ENCODE results near the gene SCARB1.

SCARB1 gene

DNA sequence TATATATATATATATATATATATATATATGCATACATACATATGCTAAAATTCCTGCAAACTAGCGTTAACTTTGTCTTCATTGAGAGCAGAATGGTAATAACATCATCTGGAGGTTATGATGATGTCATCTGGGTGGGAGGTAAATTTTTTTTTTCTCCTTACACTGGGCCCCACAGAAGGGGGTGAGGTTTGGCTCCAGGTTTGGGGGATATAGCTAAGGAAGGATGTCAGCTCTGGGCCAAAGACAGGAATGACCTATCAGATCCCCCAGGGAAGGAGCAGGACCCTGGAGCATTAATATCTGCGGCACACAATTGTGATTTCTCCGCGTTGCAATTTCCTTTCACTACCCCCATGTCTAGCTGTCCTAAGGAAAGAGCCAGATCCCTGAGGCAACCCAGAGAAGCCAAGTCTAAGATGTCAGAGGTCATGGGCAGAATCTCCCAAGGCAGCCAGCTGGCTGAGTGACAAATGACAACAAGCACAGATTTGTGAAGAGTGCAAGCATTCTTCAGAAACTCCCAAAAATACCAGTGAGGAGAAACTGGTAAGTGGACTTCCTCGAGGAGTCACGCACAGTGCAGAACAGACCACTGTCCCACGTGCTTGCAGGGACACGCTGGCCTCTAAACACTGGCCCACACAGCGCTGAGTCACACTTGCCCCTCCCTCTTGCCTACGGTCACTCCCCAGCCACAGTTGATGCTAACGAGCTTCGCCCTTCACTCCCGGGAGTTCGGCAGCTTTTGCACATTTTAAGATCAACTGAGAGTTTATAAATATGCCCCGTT, 40.8 kb upstream of the SCARB1 start (continued):
- TF ChIP-seq ZBTB44 (tag by site-specific recombination; IDR thresholded peaks at IDR 0.05) (no peak), ZNF394 (tag by site-specific recombination; IDR thresholded peaks at IDR 0.05; ENCODE audit: borderline replicate concordance) (0 out of 2 replicates have a peak, but pooled peaks have one; percentile 34), ZNF155 (tag by site-specific recombination; IDR thresholded peaks at IDR 0.05) (no peak), ZNF548 (tag by site-specific recombination; IDR thresholded peaks at IDR 0.05) (no peak), ZBTB48 (tag by site-specific recombination; IDR thresholded peaks at IDR 0.05) (no peak), ZNF473 (tag by site-specific recombination; IDR thresholded peaks at IDR 0.05) (no peak), ZNF292 (tag by site-specific recombination; IDR thresholded peaks at IDR 0.05; ENCODE audit: borderline replicate concordance, low read depth) (no peak), ZNF121 (tag by site-specific recombination; IDR thresholded peaks at IDR 0.05) (0 out of 2 replicates have a peak, but pooled peaks have one; percentile 41), HOXA7 (CRISPR knock-in tag; IDR thresholded peaks at IDR 0.05; ENCODE audit: borderline replicate concordance) (no peak), KLF16 (tag by site-specific recombination; IDR thresholded peaks at IDR 0.05) (no peak), PRDM4 (tag by site-specific recombination; IDR thresholded peaks at IDR 0.05) (no peak), YY2 (tag by site-specific recombination; IDR thresholded peaks at IDR 0.05) (no peak), INSM2 (tag by site-specific recombination; IDR thresholded peaks at IDR 0.05) (no peak)
- TF ChIP-seq, protein P1, sequence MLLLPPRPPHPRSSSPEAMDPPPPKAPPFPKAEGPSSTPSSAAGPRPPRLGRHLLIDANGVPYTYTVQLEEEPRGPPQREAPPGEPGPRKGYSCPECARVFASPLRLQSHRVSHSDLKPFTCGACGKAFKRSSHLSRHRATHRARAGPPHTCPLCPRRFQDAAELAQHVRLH (tag by site-specific recombination; IDR thresholded peaks at IDR 0.05), result no peak
- TF ChIP-seq, protein P2, sequence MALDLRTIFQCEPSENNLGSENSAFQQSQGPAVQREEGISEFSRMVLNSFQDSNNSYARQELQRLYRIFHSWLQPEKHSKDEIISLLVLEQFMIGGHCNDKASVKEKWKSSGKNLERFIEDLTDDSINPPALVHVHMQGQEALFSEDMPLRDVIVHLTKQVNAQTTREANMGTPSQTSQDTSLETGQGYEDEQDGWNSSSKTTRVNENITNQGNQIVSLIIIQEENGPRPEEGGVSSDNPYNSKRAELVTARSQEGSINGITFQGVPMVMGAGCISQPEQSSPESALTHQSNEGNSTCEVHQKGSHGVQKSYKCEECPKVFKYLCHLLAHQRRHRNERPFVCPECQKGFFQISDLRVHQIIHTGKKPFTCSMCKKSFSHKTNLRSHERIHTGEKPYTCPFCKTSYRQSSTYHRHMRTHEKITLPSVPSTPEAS (tag by site-specific recombination; IDR thresholded peaks at IDR 0.05), result no peak

DNA sequence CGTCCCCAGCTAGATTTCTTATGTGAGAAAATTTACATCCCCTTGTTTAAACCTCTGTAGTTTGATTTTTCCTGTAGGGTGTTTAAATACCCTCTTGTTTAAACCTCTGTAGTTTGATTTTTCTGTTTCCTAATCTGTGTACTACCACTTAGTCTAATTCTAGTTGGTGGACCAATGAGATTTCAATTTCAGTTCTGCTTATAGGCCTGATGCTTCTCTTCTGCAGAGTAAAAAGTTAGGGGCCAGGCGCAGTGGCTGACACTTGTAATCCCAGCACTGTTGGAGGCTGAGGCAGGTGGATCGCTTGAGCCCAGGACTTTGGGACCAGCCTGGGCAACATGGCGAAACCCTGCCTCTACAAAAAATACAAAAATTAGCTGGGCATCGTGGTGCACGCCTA, 39.3 kb upstream of the SCARB1 start:
- 0 out of 2 replicates have a peak, but pooled peaks cover 3% of the 10 kb centered on the region for H3K4me1 ChIP-seq (ENCODE audit: control insufficient read depth, insufficient read depth, low read length)
- ChIA-PET POLR2A (interaction anchor here (2.2 kb wide), 1 partner anchor 11 kb away, joined by 7 read pairs; the partner anchor contains the start of gene UBC), CTCF (interaction anchor here (0.8 to 1.3 kb wide), 2 partner anchors 8 to 867 kb away, joined by 3 to 5 read pairs; no protein-coding TSS in a partner anchor)
- H3K27ac ChIP-seq (ENCODE audit: extremely low read depth, low read depth, low read length), result no peak overlapping the region
- no peaks in the 10 kb centered on the region for H3K9me3 ChIP-seq (ENCODE audit: control insufficient read depth, insufficient read depth, low read depth, low read length)
- H3K36me3 ChIP-seq (ENCODE audit: control insufficient read depth in 2 of 2, insufficient read depth in 1 of 2, low read length in 2 of 2), result no peaks in the 10 kb centered on the region
- TF ChIP-seq ZNF473 (tag by site-specific recombination; IDR thresholded peaks at IDR 0.05) (no peak), ZNF677 (tag by site-specific recombination; IDR thresholded peaks at IDR 0.05) (no peak)
- no peak overlapping the region for H3K4me3 ChIP-seq (ENCODE audit: low read depth, low read length)
